Ecto neural progenitor cell (in vitro differentiated cells): Measurements from ENCODE around the gene NFKB1.

ENCODE experiments used
- DNase-seq: peaks from one replicate; pipeline ENCODE4 v3.0.0-alpha.2; 2018; ENCODE audit warnings: low spot score

Gene NFKB1

DNA sequence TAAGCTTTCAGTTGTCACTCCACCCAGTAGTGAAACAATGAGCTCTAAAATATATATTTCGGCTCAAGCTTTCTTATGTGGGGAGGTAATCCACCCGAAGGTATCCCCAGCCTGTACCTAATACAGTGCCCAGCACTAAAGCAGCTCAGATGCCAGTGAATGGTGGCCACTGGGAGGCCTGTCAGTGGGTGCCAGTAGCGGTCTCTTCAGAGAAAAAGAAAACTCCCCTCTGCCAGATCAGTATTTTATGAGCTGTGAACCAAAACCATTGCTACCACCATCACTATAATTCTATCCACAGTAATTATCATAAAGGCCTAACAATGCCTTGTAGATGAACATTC lies 835 bp upstream of the NFKB1 start:
- DNase-seq = no peak

DNA sequence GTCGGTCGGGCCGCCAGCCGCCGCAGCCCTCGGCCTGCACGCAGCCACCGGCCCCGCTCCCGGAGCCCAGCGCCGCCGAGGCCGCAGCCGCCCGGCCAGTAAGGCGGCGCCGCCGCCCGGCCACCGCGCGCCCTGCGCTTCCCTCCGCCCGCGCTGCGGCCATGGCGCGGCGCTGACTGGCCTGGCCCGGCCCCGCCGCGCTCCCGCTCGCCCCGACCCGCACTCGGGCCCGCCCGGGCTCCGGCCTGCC lies 213 bp downstream of the NFKB1 start:
- DNase-seq = no peak

DNA sequence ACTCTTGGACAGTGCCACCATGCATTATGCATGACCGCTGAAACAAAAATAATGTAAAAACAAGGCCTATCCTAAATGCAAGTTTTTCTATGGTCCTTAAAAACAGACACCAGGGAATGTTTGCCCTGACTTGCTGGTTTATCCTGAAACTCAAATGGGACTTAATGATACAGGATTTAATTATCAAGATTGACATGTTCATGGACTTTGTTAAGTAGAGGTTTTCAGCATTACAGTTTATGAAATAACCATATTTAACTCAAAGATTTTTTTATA lies 1.3 kb downstream of the NFKB1 start:
- no peak for DNase-seq

DNA sequence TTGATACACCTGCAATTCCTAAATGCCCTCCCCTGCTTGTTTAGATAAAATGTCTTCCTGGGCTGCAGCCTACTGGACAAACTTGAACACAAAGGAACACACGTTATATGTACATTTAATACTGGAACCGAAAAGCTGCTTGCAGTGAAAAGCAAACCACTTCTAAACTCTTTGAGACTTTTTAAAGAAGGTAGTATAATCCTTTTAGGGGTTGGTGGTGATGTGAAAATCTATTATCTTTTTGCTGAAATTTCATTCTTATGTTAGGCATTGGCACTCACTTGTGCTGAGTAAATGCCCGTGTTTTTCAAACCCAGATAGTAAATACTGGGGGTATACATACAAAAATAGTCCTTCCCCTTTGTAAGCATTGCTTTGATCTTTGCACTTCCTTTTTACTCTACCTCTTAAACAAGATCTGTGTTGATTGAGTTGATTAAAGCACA lies 2.2 kb downstream of the NFKB1 start:
- DNase-seq = no peak

DNA sequence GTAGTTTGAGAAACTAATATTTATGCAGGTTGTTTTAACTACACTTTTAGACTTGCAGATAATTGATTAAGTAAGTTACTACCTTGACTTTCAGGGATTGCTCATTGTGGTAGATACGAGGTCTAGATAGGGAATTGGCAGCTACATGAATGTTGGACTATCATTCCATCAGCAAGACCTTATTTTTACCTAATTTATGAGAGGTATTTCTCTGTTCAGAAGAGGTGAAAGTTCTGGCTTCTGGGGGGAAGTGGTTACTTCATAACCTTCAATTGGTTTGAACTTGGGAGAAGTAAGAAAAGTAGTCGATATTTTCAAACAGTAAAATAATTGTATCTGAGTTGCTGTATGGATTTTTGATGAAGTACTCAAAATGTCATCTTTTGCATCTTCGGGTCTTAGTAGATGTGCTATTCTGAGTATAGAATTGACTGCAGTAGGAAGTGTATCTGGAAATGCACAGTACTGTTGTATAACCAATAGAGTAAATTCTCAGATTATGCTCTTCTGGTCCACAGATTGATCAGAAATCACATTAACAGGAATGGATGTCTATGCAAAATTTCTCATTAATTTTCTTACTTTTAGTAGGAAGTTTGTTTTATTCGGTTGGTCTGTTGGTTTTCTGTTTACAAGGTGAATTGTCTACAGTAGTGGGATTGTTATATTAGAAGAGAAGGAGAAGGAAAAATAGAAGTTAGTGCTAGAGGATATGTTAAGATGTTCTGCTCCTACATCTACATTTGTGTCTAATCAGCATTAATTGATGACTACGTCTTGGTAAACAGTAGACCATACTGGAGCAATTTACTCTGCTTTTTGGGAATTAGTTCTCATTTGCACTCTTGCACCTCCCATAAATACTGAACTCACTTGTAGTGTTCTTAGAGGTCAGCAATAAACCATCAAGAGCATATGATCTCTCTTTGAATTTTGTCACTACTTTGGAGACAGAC lies 3.0 kb downstream of the NFKB1 start:
- DNase-seq = no peak

DNA sequence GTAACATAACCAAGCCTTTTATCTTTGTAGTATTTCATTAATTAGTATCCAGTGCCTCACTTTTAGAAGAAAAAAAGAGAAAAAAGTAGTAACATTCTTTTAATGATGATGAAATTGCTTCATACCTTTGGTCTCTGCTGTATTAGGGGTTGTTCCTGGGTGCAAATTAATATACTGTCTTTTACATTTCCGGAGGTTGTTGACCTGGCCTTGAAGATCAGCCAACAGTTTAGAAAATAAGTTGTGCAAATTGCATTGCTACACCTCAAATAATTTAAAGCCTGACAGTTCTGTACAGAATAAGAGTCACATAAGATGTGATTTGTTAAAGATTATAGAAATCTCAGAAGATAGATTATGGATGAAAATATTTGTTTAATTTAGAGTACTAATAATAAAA lies 3.8 kb downstream of the NFKB1 start:
- no peak for DNase-seq

DNA sequence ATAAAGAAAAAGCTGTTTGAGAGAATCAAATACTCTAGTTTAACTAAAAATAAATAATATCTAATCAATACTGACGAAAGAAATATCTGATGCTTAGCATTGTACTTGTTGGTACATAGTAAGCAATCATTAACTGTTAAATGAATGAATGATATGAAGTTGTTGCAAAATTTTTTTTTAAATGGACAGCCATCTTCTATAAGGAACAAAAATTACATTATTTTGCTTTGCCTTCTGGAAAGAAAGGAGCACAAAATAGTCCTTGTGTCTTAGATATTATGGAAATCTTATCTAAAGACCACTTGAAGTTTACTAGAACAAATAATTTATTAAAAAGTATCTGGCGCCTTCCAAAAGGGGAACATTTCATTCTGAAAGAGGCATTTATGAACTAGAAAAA lies 4.5 kb downstream of the NFKB1 start:
- no peak for DNase-seq

DNA sequence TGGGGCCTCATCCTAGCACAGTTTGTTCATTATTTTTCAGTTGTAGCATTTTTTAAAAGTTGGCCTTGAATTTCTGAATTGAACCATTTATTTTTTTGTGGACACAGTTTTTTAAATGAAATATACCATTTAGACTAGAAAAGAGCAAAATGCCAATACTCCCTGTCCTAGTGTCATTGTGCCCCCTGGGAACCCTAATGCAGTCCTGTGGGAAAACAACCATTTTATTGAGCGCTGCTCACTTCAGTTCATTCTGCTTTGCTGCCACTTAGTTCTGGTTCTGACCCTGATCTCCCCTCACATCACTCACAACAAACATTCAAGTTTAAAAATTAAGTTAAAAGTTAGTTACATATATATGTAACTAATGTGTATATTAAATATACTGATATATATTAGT lies 5.4 kb downstream of the NFKB1 start:
- no peak for DNase-seq

DNA sequence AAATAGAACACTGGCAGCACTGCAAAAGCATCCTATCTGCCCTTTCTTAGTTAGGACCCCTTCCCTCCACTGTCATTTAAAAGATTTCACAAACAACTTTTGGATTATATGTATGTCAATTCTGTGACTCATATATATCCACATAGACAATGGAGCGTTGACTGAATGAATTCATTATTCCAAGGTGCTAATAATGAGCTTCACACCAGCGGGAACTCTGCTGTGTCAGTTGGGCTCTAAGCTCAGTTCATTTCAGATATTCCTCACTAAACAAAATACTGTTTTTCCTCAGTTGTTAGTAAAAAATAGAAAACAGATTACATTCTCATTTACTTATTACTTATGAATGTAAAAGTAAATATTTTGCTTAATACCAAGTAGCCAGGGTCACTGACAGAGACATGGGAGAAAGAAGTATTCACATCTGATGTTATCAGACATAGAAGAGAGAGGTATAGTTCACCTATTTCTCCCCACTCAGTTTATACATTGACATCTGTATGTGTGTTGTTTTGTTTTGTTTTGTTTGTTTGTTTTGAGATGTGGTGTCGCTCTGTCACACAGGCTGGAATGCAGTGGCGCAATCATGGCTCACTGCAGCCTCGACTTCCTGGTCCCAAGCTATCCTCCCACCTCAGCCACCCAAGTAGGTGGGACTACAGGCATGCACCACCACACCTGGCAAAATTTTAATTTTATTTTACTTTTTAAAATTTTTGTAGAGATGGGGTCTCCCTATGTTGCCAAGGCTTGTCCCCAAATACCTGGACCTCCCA lies 10.9 kb downstream of the NFKB1 start:
- DNase-seq = no peak

DNA sequence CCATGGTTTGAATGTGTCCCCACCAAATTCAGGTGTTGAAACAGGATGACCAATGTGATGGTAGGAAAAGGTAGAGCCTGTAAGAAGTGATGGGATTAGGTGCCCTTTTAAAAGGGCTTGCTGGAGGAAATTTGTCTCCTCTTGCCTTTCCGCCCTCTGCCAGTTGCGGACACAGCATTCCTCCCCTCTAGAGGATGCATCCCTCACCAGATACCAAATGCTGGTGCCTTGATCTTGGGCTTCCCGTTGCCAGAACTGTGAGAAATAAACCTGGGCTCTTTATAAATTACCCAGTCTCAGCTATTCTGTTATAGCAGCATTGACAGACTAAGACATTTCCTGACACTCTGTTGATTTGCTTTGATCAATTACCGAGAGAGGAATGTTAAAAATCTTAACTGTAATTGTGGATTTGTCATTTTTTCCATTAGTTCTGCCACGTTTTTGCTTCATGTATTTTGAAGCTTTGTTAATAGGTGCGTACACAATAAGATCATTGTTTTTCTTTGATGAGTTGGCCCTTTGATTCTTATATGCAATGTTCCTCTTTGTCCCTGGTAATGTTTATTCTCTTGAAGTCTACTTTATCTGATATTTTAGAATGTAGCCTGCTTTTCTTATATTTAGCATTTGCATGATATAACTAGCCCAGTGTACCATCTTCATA lies 13.3 kb downstream of the NFKB1 start:
- DNase-seq = no peak

DNA sequence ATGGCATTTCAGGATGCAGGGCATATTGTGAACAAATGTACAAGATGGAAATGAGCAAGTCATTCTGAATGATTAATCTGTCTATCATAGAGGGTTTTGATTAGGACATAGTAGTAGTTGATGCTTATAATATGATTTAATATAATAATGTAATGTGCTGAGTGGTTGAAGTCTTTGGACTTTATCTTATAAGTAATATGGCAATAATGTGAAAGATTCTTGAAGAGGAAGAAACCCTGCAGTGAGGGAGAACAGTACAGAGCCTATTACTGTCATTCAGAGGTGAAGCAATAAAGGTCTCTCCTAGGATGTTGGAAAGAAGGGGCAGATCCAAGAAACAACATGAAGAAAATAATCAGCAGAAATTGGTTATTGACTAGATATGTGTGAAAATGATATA lies 16.6 kb downstream of the NFKB1 start:
- DNase-seq = no peak

DNA sequence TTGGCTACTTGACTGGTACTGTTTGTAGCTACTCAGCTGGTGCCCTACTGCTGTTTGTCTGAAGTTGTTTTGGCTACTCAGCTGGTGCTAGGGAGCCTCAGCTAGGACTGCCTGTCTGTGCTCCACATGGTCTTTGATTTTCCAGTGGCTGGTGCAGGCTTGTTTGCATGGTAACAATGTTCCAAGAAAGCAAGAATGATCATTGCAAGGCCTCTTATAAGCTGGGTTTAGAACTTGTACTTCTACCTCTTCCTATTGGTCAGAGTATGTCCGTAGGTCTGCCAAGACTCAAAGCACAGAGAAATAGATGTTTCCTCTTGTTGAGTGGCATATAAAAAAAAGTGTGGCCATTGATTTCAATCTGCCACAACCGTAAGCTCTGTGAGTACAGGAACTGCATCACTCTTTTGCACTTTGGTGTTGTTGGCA lies 17.6 kb downstream of the NFKB1 start:
- DNase-seq = no peak

DNA sequence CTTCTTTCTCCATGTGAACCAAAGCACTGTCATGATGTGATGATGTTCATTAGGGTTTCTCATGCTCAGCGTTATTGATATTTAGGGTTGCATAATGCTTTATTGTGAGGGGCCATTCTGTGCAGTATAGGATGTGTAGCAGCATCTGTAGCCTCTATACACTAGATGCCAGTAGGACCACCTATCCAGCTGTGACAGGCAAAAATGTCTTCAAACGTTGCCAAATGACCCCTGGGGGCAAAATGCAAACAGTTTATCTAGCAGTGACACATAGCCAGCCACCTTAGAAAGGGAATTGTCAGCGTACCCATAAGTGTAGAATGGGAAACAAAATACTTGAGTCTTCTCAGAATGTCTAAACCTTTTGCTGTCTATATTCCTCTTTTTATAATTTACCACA lies 18.8 kb downstream of the NFKB1 start:
- no peak for DNase-seq

DNA sequence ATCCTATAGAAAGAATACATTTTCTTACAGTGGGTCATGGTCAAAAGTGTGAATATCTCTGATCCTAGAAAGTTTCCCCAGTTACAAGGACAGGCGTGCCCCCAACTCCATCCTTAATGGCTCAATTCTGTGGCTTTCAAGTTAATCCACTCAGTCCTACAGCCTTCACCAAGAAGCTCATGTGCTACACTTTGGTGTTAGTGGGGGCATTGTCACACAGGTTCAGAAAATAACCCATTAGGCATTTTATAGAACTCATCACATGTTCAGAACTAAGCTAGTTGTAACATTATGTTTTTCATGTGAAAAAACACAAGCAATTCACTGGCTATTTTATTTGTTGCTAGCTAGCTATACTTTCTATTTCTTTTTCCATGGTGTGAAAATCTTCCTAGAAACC lies 20.4 kb downstream of the NFKB1 start:
- no peak for DNase-seq

DNA sequence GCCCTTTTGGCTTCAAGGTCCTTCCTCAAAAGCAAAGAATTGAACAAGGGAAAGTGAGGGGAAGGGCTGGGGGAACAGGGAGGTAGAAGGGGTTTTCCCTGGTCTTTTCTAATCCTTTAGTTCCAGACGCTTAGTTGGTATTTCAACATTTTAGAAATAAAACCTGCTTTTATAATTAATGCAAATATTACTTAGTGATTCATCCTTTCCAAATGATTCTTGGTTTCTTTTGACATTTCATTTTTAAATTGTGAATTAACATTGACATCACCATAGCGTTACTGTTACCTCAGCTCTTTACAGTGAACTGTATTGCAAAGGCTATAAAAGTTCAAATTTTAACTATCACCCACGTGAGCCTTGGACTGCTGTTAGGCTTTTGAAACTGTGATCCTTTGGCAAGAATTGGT lies 20.9 kb downstream of the NFKB1 start:
- DNase-seq = no peak

DNA sequence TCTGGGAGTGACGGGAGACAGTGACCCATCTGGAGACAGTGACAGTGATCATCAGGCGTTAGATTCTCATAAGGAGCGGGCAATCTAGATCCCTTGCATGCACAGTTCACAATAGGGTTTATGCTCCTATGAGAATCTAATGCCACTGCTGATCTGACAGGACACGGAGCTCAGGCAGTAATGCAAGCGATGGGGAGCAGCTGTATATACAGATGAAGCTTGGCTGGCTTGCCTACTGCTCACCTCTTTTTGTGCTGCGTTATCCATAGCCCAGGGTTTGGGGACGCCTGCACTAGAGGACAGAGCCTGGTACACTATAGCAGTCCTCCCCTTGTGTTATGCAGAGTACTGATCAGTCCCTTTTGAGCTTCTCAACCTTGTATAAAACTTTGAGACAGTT lies 23.5 kb downstream of the NFKB1 start:
- no peak for DNase-seq

DNA sequence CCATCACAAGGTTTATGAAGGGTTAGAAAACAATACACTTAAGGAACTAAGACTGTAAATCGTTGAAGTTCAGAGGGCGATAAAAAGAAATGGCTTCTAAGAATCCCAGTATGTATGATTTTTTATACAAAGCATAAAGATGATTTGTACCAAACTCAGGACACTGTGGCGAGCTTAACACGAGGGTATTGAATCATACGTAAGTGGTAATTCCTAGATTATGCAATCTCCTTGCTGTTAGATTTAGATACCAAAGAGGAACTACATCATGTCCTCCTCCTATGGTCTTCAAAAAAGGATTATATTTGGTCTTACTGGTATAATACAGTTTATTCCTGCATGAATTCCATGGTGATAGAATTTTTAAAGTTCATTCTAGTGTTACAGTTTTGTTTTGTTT lies 23.9 kb downstream of the NFKB1 start:
- DNase-seq = no peak

DNA sequence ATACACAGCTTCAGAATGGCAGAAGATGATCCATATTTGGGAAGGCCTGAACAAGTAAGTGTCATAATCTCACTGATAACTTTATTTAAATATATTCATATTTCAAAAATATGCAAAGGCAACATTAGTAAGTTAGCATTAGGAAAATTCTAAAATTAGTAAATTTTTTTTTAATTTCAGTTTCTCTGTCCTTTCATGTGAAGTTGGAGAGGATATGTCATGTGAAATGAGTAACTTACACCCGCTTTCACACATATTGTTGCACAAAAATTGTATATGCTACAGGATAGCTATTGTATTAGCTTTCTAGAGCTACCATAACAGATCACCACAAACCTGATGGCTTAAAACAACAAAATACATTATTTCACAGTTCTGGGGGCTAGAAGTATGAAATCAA lies 24.3 kb downstream of the NFKB1 start:
- DNase-seq = no peak

DNA sequence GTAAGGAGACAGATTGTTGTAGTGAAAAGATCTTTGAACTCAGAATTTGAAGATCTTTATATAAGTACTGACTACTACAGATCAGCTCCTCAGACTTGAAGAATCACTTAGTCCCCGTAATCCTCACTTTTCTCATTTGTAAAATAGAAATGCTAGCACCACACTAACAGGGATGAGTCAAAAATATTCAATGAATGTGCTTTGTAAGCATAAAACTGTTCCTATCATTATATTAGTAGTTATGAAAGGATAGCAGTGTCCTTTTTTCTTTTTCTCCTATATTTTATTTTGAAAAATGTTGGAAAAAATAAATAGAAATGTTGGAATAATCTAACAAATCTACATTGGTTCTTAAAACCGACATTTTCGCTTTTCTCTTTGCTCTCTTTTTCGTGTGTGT lies 25.4 kb downstream of the NFKB1 start:
- DNase-seq = no peak

DNA sequence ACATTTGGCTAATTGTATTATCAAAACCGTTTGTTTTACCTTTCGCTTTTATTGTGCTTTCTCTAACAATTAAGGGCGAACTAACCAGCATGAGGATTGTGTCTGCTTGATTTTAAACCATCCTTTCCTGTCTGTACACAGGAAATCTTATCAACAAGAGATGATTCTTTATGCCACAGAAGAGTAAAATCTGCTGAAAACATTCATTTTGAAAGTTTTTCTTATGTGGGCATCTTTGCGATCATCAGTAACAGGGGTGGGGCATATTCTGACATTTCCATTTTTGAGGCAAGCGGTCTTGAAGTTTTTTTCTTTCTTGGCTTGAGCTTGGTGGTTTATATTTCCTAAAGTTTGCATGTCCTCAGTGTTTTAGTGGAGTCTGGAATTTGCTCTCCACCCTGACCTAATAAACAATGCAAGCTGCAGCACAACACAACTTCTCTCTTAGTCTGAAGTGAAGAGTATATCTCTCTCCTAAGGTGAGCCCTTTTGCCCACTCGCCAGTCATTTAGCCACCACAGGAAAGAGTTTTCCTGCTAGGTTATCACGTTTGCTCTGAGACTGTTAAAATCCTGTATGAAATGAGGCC lies 26.6 kb downstream of the NFKB1 start:
- DNase-seq = no peak

DNA sequence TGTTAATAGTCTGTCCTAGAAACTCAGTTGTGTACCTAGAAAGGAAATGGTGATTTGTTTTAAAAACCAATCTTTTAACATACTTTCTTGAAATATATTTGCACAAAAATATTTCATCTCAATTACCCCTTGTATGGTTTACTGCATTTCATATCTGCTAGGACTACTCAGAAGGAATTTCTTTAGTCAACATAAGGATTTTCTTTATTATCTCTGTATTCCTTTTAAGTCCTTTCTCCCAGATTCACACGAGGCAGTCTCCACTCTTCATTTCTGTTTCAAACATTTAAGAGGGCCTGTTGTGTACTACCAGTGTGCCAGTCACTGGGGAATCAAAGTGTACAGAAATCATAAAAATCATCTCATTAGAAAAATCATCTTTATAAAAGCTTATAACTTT lies 28.8 kb downstream of the NFKB1 start:
- DNase-seq = no peak

DNA sequence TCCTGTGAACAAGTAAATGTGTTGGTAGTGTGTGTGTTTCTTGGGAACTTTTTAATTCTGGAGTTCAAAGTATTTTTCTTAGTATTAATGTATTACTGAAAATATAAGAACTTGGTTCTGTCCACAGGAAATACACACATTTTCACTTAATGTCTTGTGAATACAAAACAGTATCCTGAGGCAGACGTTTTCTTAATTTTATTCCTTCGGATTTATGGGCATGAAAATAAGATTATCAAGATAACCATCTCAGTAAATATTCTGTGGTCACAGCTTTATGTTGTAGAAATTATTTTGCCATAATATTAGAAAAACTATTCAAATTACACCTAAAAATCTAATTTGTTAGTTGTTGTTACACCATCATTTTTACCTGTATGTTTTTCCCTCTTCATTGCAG lies 29.8 kb downstream of the NFKB1 start:
- DNase-seq = no peak

DNA sequence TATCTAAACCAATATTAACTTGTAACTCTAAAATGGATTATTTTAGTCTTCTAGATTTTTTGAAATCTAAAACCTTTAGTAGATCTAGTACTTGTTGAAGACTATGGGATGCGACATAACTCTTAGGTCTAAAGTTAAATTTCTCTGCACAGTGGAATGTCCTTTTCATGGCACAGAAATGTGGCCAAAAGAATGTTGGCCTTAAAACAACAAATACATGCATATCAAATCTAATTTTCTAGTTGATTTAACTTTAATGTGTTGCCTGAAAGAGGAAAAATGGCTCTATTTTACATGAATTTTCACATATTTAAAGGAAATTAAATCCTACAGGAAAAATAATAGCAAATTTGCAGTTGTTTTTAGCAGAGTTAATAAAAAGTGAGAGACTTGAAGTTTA lies 30.3 kb downstream of the NFKB1 start:
- no peak for DNase-seq
